MM.1S (cell line): ENCODE measurements around the gene ANKRD10.

ENCODE experiments used
- DNase-seq: peaks from one replicate; pipeline ENCODE4 v3.0.0-alpha.2; 2015
- H2AFZ ChIP-seq: fragments of 300-600 bp; sonication (generic); 2 replicates; pipeline ENCODE4 v1.6.0; 2016; ENCODE audit warnings: antibody characterized with exemption, low read length
- H3F3A ChIP-seq: fragments of 300-600 bp; sonication (generic); 2 replicates; pipeline ENCODE4 v1.6.1; 2016; ENCODE audit warnings: mild to moderate bottlenecking, antibody characterized with exemption, low read length, moderate library complexity, mixed read lengths; ENCODE audit not compliant: insufficient read depth
- H3K27ac ChIP-seq: fragments of 300-600 bp; sonication (generic); 2 replicates; pipeline ENCODE4 v1.5.1; 2016; ENCODE audit warnings: mild to moderate bottlenecking, low read length
- H3K27me3 ChIP-seq: fragments of 300-600 bp; sonication (generic); replicated peaks from 2 replicates; pipeline ENCODE4 v1.6.0; 2016; ENCODE audit warnings: low read length; ENCODE audit not compliant: insufficient read depth
- H3K36me3 ChIP-seq: fragments of 300-600 bp; sonication (generic); replicated peaks from 2 replicates; pipeline ENCODE4 v1.6.1; 2016; ENCODE audit warnings: mild to moderate bottlenecking, low read length, mixed read lengths; ENCODE audit not compliant: insufficient read depth
- H3K4me1 ChIP-seq: fragments of 300-600 bp; sonication (generic); 2 replicates; pipeline ENCODE4 v1.6.1; 2016; ENCODE audit warnings: low read length, mixed read lengths
- H3K4me2 ChIP-seq: fragments of 300-600 bp; sonication (generic); 2 replicates; pipeline ENCODE4 v1.6.0; 2016; ENCODE audit warnings: low read depth, low read length
- H3K4me3 ChIP-seq: fragments of 300-600 bp; sonication (generic); 2 replicates; pipeline ENCODE4 v1.5.1; 2016; ENCODE audit warnings: low read length, mixed read lengths
- H3K79me2 ChIP-seq: fragments of 300-600 bp; sonication (generic); 2 replicates; pipeline ENCODE4 v1.6.1; 2016; ENCODE audit warnings: mixed run types, low read length, mixed read lengths
- H3K9ac ChIP-seq: fragments of 300-600 bp; sonication (generic); 2 replicates; pipeline ENCODE4 v1.6.1; 2016; ENCODE audit warnings: low read length, mixed read lengths
- H3K9me2 ChIP-seq: fragments of 300-600 bp; sonication (generic); replicated peaks from 2 replicates; pipeline ENCODE4 v1.6.1; 2016; ENCODE audit warnings: mild to moderate bottlenecking, low read length, mixed read lengths; ENCODE audit not compliant: insufficient read depth
- H3K9me3 ChIP-seq: fragments of 300-600 bp; sonication (generic); replicated peaks from 2 replicates; pipeline ENCODE4 v1.6.1; 2016; ENCODE audit warnings: mild to moderate bottlenecking, low read length, mixed read lengths; ENCODE audit not compliant: insufficient read depth
- H4K20me1 ChIP-seq: fragments of 300-600 bp; sonication (generic); 2 replicates; pipeline ENCODE4 v1.6.1; 2016; ENCODE audit warnings: mild to moderate bottlenecking, low read length, moderate library complexity, mixed read lengths; ENCODE audit not compliant: insufficient read depth
- EZH2 ChIP-seq: fragments of 300-600 bp; sonication (generic); optimal IDR thresholded peaks from 2 replicates; pipeline ENCODE3; 2017; ENCODE audit warnings: low read depth, mild to moderate bottlenecking, antibody characterized with exemption, low read length, mixed read lengths
- EZH2phosphoT487 ChIP-seq: fragments of 300-600 bp; sonication (generic); IDR thresholded peaks from 2 replicates; pipeline ENCODE4 v1.6.1; 2018; ENCODE audit warnings: antibody characterized with exemption, low read length
- TF ChIP-seq, protein P1 (sequence below): fragments of 300-600 bp; sonication (generic); IDR thresholded peaks from 2 replicates; pipeline ENCODE4 v1.5.1; 2016; ENCODE audit warnings: antibody characterized with exemption, low read length, mixed read lengths

The ANKRD10 gene

DNA sequence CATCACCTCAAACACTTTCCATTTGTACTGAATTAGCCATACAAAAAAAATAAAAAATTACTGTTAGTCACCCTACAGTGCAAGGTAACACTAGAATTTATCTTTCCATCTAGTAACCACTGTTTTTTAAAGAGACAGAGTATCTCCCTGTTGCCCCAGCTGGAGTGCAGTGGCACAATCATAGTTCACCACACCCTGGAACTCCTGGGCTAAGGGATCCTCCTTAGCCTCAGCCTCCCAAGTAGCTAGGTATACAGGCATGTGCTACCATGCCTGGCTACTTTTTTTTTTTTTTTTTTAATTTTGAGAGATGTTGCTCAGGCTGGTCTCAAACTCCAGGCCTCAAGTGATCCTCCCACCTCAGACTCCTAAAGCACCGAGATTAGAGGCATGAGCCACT, 17.9 kb downstream of the ANKRD10 start:
- H3K36me3 ChIP-seq = peaks cover 10% of the 10 kb centered on the region; the same call in 1 of the 2 replicates
- no peak overlapping the region for H3K4me2 ChIP-seq
- TF ChIP-seq EZH2 (no peak), EZH2phosphoT487 (no peak)
- TF ChIP-seq, protein P1, sequence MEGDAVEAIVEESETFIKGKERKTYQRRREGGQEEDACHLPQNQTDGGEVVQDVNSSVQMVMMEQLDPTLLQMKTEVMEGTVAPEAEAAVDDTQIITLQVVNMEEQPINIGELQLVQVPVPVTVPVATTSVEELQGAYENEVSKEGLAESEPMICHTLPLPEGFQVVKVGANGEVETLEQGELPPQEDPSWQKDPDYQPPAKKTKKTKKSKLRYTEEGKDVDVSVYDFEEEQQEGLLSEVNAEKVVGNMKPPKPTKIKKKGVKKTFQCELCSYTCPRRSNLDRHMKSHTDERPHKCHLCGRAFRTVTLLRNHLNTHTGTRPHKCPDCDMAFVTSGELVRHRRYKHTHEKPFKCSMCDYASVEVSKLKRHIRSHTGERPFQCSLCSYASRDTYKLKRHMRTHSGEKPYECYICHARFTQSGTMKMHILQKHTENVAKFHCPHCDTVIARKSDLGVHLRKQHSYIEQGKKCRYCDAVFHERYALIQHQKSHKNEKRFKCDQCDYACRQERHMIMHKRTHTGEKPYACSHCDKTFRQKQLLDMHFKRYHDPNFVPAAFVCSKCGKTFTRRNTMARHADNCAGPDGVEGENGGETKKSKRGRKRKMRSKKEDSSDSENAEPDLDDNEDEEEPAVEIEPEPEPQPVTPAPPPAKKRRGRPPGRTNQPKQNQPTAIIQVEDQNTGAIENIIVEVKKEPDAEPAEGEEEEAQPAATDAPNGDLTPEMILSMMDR = no peak
- no peak overlapping the region for H3K4me3 ChIP-seq
- no peak overlapping the region for H3K27ac ChIP-seq
- no peaks in the 10 kb centered on the region for H3K9me3 ChIP-seq
- peaks cover 49% of the 10 kb centered on the region for H3K79me2 ChIP-seq
- H3F3A ChIP-seq = peaks cover 15% of the 10 kb centered on the region
- H4K20me1 ChIP-seq = no peaks in the 10 kb centered on the region
- H3K27me3 ChIP-seq = no peaks in the 10 kb centered on the region
- H3K9me2 ChIP-seq = no peaks in the 10 kb centered on the region
- no peak overlapping the region for H2AFZ ChIP-seq
- H3K4me1 ChIP-seq = peaks cover 20% of the 10 kb centered on the region
- H3K9ac ChIP-seq = no peak overlapping the region
- no peak for DNase-seq

GRCh38 chr13:110894086-110894485, 20.8 kb downstream of the ANKRD10 start:
- Histone ChIP-seq H3K79me2 (peaks cover 30% of the 10 kb centered on the region), H3K9me2 (no peaks in the 10 kb centered on the region), H4K20me1 (no peaks in the 10 kb centered on the region), H2AFZ (no peak overlapping the region), H3K36me3 (0 out of 2 replicates have a peak, but pooled peaks cover 10% of the 10 kb centered on the region), H3K4me1 (no peaks in the 10 kb centered on the region), H3K9ac (no peak overlapping the region), H3F3A (no peaks in the 10 kb centered on the region), H3K4me2 (no peak overlapping the region), H3K9me3 (no peaks in the 10 kb centered on the region), H3K4me3 (no peak overlapping the region), H3K27me3 (no peaks in the 10 kb centered on the region), H3K27ac (no peak overlapping the region)
- DNase-seq = no peak
- TF ChIP-seq EZH2 = no peak
- no peak for TF ChIP-seq EZH2phosphoT487
- TF ChIP-seq, protein P1 = no peak

DNA sequence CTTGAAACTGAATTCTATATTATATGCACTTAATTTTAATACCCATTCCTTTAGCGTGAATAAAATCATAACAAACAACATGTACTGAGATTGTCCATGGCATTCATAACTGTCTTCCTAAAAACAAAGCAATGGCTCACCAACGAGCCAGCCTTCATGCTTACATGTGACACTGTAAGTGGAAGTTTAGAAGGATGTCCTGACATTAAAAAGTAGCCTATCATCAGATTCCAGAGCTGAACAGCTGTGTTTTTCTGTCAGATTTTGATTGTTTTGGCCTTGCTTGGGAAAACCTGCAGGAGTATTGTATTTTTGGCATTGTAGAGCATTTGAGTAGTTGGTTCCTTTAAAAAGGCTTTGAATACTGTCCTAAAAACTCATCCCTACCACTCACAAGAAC, 21.3 kb downstream of the ANKRD10 start:
- H3K9me3 ChIP-seq = no peaks in the 10 kb centered on the region
- no peaks in the 10 kb centered on the region for H3K9me2 ChIP-seq
- H3K27me3 ChIP-seq = no peaks in the 10 kb centered on the region
- no peak overlapping the region for H3K27ac ChIP-seq
- H3K9ac ChIP-seq = no peak overlapping the region
- peaks cover 27% of the 10 kb centered on the region for H3K79me2 ChIP-seq
- no peaks in the 10 kb centered on the region for H4K20me1 ChIP-seq
- H3K36me3 ChIP-seq = 0 out of 2 replicates have a peak, but pooled peaks cover 10% of the 10 kb centered on the region
- H3K4me1 ChIP-seq = no peaks in the 10 kb centered on the region
- H3K4me3 ChIP-seq = no peak overlapping the region
- H3K4me2 ChIP-seq = no peak overlapping the region
- TF ChIP-seq EZH2phosphoT487 (no peak), EZH2 (no peak)
- DNase-seq = no peak
- H2AFZ ChIP-seq = no peak overlapping the region
- no peaks in the 10 kb centered on the region for H3F3A ChIP-seq
